HUES6 (cell line): ENCODE results near the gene SARNP.

Source experiments
- H3K27ac ChIP-seq: 2 replicates; pipeline ENCODE4 v1.7.0; 2013; ENCODE audit warnings: low read depth, mild to moderate bottlenecking, low read length, inconsistent platforms
- H3K27me3 ChIP-seq: 2 replicates; pipeline ENCODE4 v1.6.1; 2013; ENCODE audit warnings: low read length; ENCODE audit not compliant: control insufficient read depth, insufficient read depth
- H3K36me3 ChIP-seq: 2 replicates; pipeline ENCODE4 v1.6.1; 2013; ENCODE audit warnings: low read length; ENCODE audit not compliant: control insufficient read depth, insufficient read depth
- H3K4me1 ChIP-seq: 2 replicates; pipeline ENCODE4 v1.6.1; 2013; ENCODE audit warnings: low read length; ENCODE audit not compliant: control insufficient read depth, insufficient read depth
- H3K4me3 ChIP-seq: 2 replicates; pipeline ENCODE4 v1.5.1; 2013; ENCODE audit warnings: low read depth, low read length
- H3K9ac ChIP-seq: one replicate; pipeline ENCODE4 v1.6.1; 2013; ENCODE audit warnings: mild to moderate bottlenecking, low read length
- H3K9me3 ChIP-seq: 2 replicates; pipeline ENCODE4 v1.6.1; 2013; ENCODE audit warnings: low read depth, low read length; ENCODE audit not compliant: control insufficient read depth, insufficient read depth

Gene SARNP

GRCh38 chr12:55757701-55758100 lies 59.8 kb downstream of the SARNP start:
- Histone ChIP-seq H3K4me3 (no peak overlapping the region), H3K27me3 (no peaks in the 10 kb centered on the region), H3K36me3 (peaks cover 79% of the 10 kb centered on the region), H3K9me3 (no peaks in the 10 kb centered on the region), H3K9ac (no peak overlapping the region), H3K4me1 (peaks cover 7% of the 10 kb centered on the region; the same call in 1 of the 2 replicates), H3K27ac (no peak overlapping the region)

GRCh38 chr12:55755246-55755645 lies 62.3 kb downstream of the SARNP start:
- no peaks in the 10 kb centered on the region for H3K9me3 ChIP-seq
- peaks cover 87% of the 10 kb centered on the region for H3K36me3 ChIP-seq
- H3K4me1 ChIP-seq, result peaks cover 7% of the 10 kb centered on the region; the same call in 1 of the 2 replicates
- H3K4me3 ChIP-seq, result no peak overlapping the region
- H3K9ac ChIP-seq, result no peak overlapping the region
- H3K27me3 ChIP-seq, result no peaks in the 10 kb centered on the region
- no peak overlapping the region for H3K27ac ChIP-seq

GRCh38 chr12:55748230-55748993 lies 69.1 kb downstream of the SARNP start:
- no peaks in the 10 kb centered on the region for H3K9me3 ChIP-seq
- no peak overlapping the region for H3K4me3 ChIP-seq
- H3K36me3 ChIP-seq, result peaks cover 56% of the 10 kb centered on the region
- no peak overlapping the region for H3K27ac ChIP-seq
- H3K27me3 ChIP-seq, result no peaks in the 10 kb centered on the region
- no peak overlapping the region for H3K9ac ChIP-seq
- peaks cover 40% of the 10 kb centered on the region for H3K4me1 ChIP-seq

GRCh38 chr12:55746913-55747231 lies 70.7 kb downstream of the SARNP start:
- H3K9me3 ChIP-seq, result no peaks in the 10 kb centered on the region
- peaks cover 41% of the 10 kb centered on the region for H3K36me3 ChIP-seq
- peaks cover 46% of the 10 kb centered on the region for H3K4me1 ChIP-seq
- no peaks in the 10 kb centered on the region for H3K27me3 ChIP-seq
- H3K9ac ChIP-seq, result peak overlapping the region; percentile 74
- peak overlapping the region; percentile 46 for H3K27ac ChIP-seq
- H3K4me3 ChIP-seq, result peak overlapping the region; percentile 50

- H3K4me3 ChIP-seq, result peak overlapping the region; percentile 50
- peak overlapping the region; percentile 46 for H3K27ac ChIP-seq
- H3K9ac ChIP-seq, result peak overlapping the region; percentile 74
- H3K4me1 ChIP-seq, result peaks cover 49% of the 10 kb centered on the region
- no peaks in the 10 kb centered on the region for H3K27me3 ChIP-seq
- no peaks in the 10 kb centered on the region for H3K9me3 ChIP-seq
- peaks cover 36% of the 10 kb centered on the region for H3K36me3 ChIP-seq
Measured at GRCh38 chr12:55746174-55746912, 71.2 kb downstream of the SARNP start.

GRCh38 chr12:55745361-55746173 lies 72.0 kb downstream of the SARNP start:
- H3K36me3 ChIP-seq, result peaks cover 28% of the 10 kb centered on the region
- no peaks in the 10 kb centered on the region for H3K9me3 ChIP-seq
- peak overlapping the region; percentile 98 for H3K4me3 ChIP-seq
- peaks cover 49% of the 10 kb centered on the region for H3K4me1 ChIP-seq
- H3K27me3 ChIP-seq, result no peaks in the 10 kb centered on the region
- H3K9ac ChIP-seq, result peak overlapping the region; percentile 97
- H3K27ac ChIP-seq, result peak overlapping the region; percentile 46

- H3K27me3 ChIP-seq, result no peaks in the 10 kb centered on the region
- H3K9ac ChIP-seq, result peak overlapping the region; percentile 97
- peak overlapping the region; percentile 98 for H3K4me3 ChIP-seq
- peak overlapping the region; percentile 72; the same call in 1 of the 2 replicates for H3K27ac ChIP-seq
- H3K36me3 ChIP-seq, result peaks cover 17% of the 10 kb centered on the region
- no peaks in the 10 kb centered on the region for H3K9me3 ChIP-seq
- peaks cover 49% of the 10 kb centered on the region for H3K4me1 ChIP-seq
Measured at GRCh38 chr12:55744340-55745030, 73.0 kb downstream of the SARNP start.

GRCh38 chr12:55743406-55744339 lies 73.9 kb downstream of the SARNP start:
- Histone ChIP-seq H3K36me3 (peaks cover 9% of the 10 kb centered on the region), H3K9ac (peak overlapping the region; percentile 97), H3K9me3 (no peaks in the 10 kb centered on the region), H3K4me1 (peaks cover 45% of the 10 kb centered on the region), H3K27me3 (no peaks in the 10 kb centered on the region), H3K27ac (peak overlapping the region; percentile 72; the same call in 1 of the 2 replicates), H3K4me3 (peak overlapping the region; percentile 98)

- Histone ChIP-seq H3K27me3 (no peaks in the 10 kb centered on the region), H3K27ac (peak within 1 kb of the TSS; percentile 72; the same call in 1 of the 2 replicates)
Measured at GRCh38 chr12:55742719-55743405, 74.7 kb downstream of the SARNP start, which contains the start of gene GDF11. Gene GDF11, plus strand, starts transcription at chr12:55743122. Its CDS starts 195 bp downstream, at chr12:55743317.

More at GRCh38 chr12:55742719-55743405, 74.7 kb downstream of the SARNP start, which contains the start of gene GDF11:
- Histone ChIP-seq H3K36me3 (0 out of 2 replicates have a peak, but pooled peaks cover 2% of the 10 kb centered on the region), H3K9me3 (no peaks in the 10 kb centered on the region), H3K4me3 (peak within 1 kb of the TSS; percentile 98), H3K9ac (peak within 1 kb of the TSS; percentile 97), H3K4me1 (peaks cover 40% of the 10 kb centered on the region)
